ENCODE measurements around the gene RPL36A. TPM values are rescaled to one million over a fixed set of nuclear protein-coding genes. Genes with fewer than 3 reads are reported as not detected.

The RPL36A gene
- total and polyA plus RNA-seq, 9 of the 15 experiments (the other 6 are each of a cell fraction or from before 2014, with no cell fraction given): 412 to 4,539 (median 3,209) TPM

- TF ChIP-seq ZNF395 (CRISPR knock-in tag; IDR thresholded peaks at IDR 0.05): no peak; the same call in 1 of the 2 replicates
- TF ChIP-seq ZBTB40 (IDR thresholded peaks at IDR 0.05): 0 out of 2 replicates have a peak, but pooled peaks have one; percentile 30
- TF ChIP-seq ZBTB40 (CRISPR knock-in tag; IDR thresholded peaks at IDR 0.05): no peak
- TF ChIP-seq ZNF407 (IDR thresholded peaks at IDR 0.05; ENCODE audit: low read depth): no peak
- no peak for TF ChIP-seq POLR3G (IDR thresholded peaks at IDR 0.05; ENCODE audit: extremely low read depth, insufficient read length, insufficient replicate concordance)
- no peak for TF ChIP-seq NCOA2 (IDR thresholded peaks at IDR 0.05; ENCODE audit: partially characterized antibody in 2 of 2)
- TF ChIP-seq MED1 (CRISPR knock-in tag; IDR thresholded peaks at IDR 0.05; ENCODE audit: borderline replicate concordance): no peak
Observed at GRCh38 chrX:101407748-101408531, 17.1 kb downstream of the RPL36A start, which contains the start of the genes GLA and HNRNPH2 (continued).

Data from K562 (cell line).